ENCODE data around the gene TP63. TPM values are rescaled to one million over a fixed set of nuclear protein-coding genes. Genes with fewer than 3 reads are reported as not detected.
"Not testable (repeated sequence)": the region's sequence is repeated elsewhere in the genome, so short reads cannot be mapped to it uniquely, and the experiment has no call there.

TP63 gene
- total RNA-seq, 1 experiment from 2014 or later, result 4.9 TPM

DNA sequence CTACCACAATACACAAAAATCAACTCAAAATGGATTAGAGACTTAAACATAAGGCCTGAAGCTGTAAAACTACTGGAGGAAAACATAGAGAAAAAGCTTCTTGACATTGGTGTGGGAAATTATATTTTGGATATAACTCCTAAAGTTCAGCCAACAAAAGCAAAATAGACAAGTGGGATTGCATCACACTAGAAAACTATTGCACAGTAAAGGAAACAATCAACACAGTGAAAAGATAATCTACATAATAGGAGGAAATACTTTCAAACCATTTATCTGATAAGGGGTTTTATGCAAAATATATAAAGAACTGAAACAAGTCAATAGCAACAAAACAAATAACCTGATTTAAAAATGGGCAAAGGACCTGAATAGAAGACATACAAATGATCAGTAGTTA is 37.6 kb upstream of the TP63 start:
- BruUV-seq (replicated peaks), result no TSS peak
- Histone ChIP-seq H3K36me3 (ENCODE audit: insufficient read depth, low read length, poor library complexity, severe bottlenecking) (peaks cover 9% of the 10 kb centered on the region), H3K9me3 (ENCODE audit: low read depth, low read length, poor library complexity, severe bottlenecking) (peaks cover 17% of the 10 kb centered on the region), H3K4me3 (ENCODE audit: low read depth, low read length, poor library complexity, severe bottlenecking) (no peak overlapping the region), H3K4me1 (ENCODE audit: insufficient read depth, low read length, poor library complexity, severe bottlenecking) (peaks cover 13% of the 10 kb centered on the region), H3K27me3 (replicated peaks; ENCODE audit: insufficient read depth, low read depth, low read length, poor library complexity) (no peaks in the 10 kb centered on the region), H3K27ac (ENCODE audit: low read depth, low read length, poor library complexity, severe bottlenecking) (peak overlapping the region; percentile 58)
- intact Hi-C loops (cut with micrococcal nuclease; ENCODE audit: unreplicated experiment), result no loop called here
- ChIA-PET CTCF (no interaction called here), POLR2A (ENCODE audit: low non-redundant PET) (no interaction called here)
- DNase-seq (ENCODE audit: low spot score), result peak; percentile 65
- TF ChIP-seq EZH2 (IDR thresholded peaks at IDR 0.05; ENCODE audit: borderline replicate concordance, low read depth, low read length, poor library complexity, severe bottlenecking) (no peak), CTCF (conservative IDR thresholded peaks at IDR 0.05; ENCODE audit: low read depth, low read length) (no peak)

GRCh38 chr3:189596078-189596979 is 34.9 kb upstream of the TP63 start:
- CTCF ChIA-PET, result not testable (repeated sequence)

DNA sequence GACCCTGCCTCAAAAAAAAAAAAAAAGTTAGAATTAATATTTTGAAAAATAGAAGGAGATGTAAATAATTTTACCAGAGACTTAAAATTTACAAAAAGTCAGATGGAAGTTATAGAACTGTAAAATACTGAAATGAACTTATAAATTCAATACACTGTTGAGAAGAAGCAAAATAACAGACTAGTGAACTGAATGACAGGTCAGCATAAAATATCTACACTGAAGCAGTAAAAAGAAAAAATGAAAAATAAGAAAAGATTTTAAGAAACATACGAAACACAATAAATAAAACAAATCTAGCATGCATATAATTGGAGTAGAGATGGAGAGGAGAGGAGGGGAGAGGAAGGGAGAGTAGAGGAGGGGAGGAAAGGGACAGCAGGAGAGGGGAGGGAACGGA is 33.3 kb upstream of the TP63 start:
- Histone ChIP-seq H3K9me3 (ENCODE audit: low read depth, low read length, poor library complexity, severe bottlenecking) (peaks cover 4% of the 10 kb centered on the region), H3K4me3 (ENCODE audit: low read depth, low read length, poor library complexity, severe bottlenecking) (no peak overlapping the region), H3K27me3 (replicated peaks; ENCODE audit: insufficient read depth, low read depth, low read length, poor library complexity) (no peaks in the 10 kb centered on the region), H3K36me3 (ENCODE audit: insufficient read depth, low read length, poor library complexity, severe bottlenecking) (peaks cover 5% of the 10 kb centered on the region), H3K4me1 (ENCODE audit: insufficient read depth, low read length, poor library complexity, severe bottlenecking) (peaks cover 7% of the 10 kb centered on the region), H3K27ac (ENCODE audit: low read depth, low read length, poor library complexity, severe bottlenecking) (no peak overlapping the region)
- no TSS peak for BruUV-seq (replicated peaks)
- intact Hi-C loops (cut with micrococcal nuclease; ENCODE audit: unreplicated experiment), result no loop called here
- POLR2A ChIA-PET (ENCODE audit: low non-redundant PET), result interaction anchor here (0.6 kb wide), 1 partner anchor 1572 kb away, joined by 3 read pairs; no protein-coding TSS in a partner anchor
- DNase-seq (ENCODE audit: low spot score), result no peak
- CTCF ChIA-PET, result no interaction called here
- TF ChIP-seq CTCF (conservative IDR thresholded peaks at IDR 0.05; ENCODE audit: low read depth, low read length), result no peak
- no peak for TF ChIP-seq EZH2 (IDR thresholded peaks at IDR 0.05; ENCODE audit: borderline replicate concordance, low read depth, low read length, poor library complexity, severe bottlenecking)

More at GRCh38 chr3:189596078-189596979, 34.9 kb upstream of the TP63 start:
- H3K27ac ChIP-seq (ENCODE audit: low read depth, low read length, poor library complexity, severe bottlenecking); BruUV-seq (replicated peaks); intact Hi-C loops (cut with micrococcal nuclease; ENCODE audit: unreplicated experiment); H3K4me3 ChIP-seq (ENCODE audit: low read depth, low read length, poor library complexity, severe bottlenecking); POLR2A ChIA-PET (ENCODE audit: low non-redundant PET); H3K4me1 ChIP-seq (ENCODE audit: insufficient read depth, low read length, poor library complexity, severe bottlenecking); H3K36me3 ChIP-seq (ENCODE audit: insufficient read depth, low read length, poor library complexity, severe bottlenecking); H3K27me3 ChIP-seq (replicated peaks; ENCODE audit: insufficient read depth, low read depth, low read length, poor library complexity); DNase-seq (ENCODE audit: low spot score): not testable (repeated sequence)
- H3K9me3 ChIP-seq (ENCODE audit: low read depth, low read length, poor library complexity, severe bottlenecking), result peaks cover 16% of the 10 kb centered on the region
